Neural cell (in vitro differentiated cells): ENCODE results near the gene THAP4. TPM values are rescaled to one million over a fixed set of nuclear protein-coding genes. Genes with fewer than 3 reads are reported as not detected.

ENCODE experiments used
- H2AFZ ChIP-seq: fragments of 200-600, 300-800 bp; sonication (generic), shearing (Covaris generic); 2 replicates; pipeline ENCODE4 v1.6.0; 2014; ENCODE audit warnings: low read depth, mild to moderate bottlenecking, antibody characterized with exemption, low read length, moderate library complexity
- H3F3A ChIP-seq: fragments of 200-600 bp; shearing (Covaris generic); 2 replicates; pipeline ENCODE4 v1.6.1; 2016; ENCODE audit warnings: mild to moderate bottlenecking, moderate library complexity, mixed read lengths, antibody characterized with exemption, low read length; ENCODE audit not compliant: insufficient read depth, poor library complexity, severe bottlenecking
- H3K27ac ChIP-seq: fragments of 200-600, 300-800 bp; sonication (generic), shearing (Covaris generic); 2 replicates; pipeline ENCODE4 v1.5.1; 2014; ENCODE audit warnings: mild to moderate bottlenecking, low read length, moderate library complexity
- H3K27me3 ChIP-seq: fragments of 300-800, 200-600 bp; sonication (generic), shearing (Covaris generic); 2 replicates; pipeline ENCODE4 v1.6.0; 2014; ENCODE audit warnings: mild to moderate bottlenecking, low read depth, low read length, moderate library complexity; ENCODE audit not compliant: insufficient read depth
- H3K36me3 ChIP-seq: fragments of 300-800, 200-600 bp; sonication (generic), shearing (Covaris generic); 2 replicates; pipeline ENCODE4 v1.5.1; 2014; ENCODE audit warnings: mild to moderate bottlenecking, antibody characterized with exemption, low read length, moderate library complexity; ENCODE audit not compliant: insufficient read depth
- H3K4me2 ChIP-seq: fragments of 300-800, 200-600 bp; sonication (generic), shearing (Covaris generic); 2 replicates; pipeline ENCODE4 v1.6.0; 2014; ENCODE audit warnings: mild to moderate bottlenecking, low read length
- H3K4me3 ChIP-seq: fragments of 300-800, 200-600 bp; sonication (generic), shearing (Covaris generic); 2 replicates; pipeline ENCODE4 v1.5.1; 2014; ENCODE audit warnings: mild to moderate bottlenecking, low read length, moderate library complexity
- H3K79me2 ChIP-seq: fragments of 200-600 bp; shearing (Covaris generic); replicated peaks from 2 replicates; pipeline ENCODE4 v1.6.0; 2014; ENCODE audit warnings: mild to moderate bottlenecking, low read length, moderate library complexity; ENCODE audit not compliant: insufficient read depth
- H3K9ac ChIP-seq: fragments of 300-800, 200-600 bp; sonication (generic), shearing (Covaris generic); 2 replicates; pipeline ENCODE4 v1.6.1; 2016; ENCODE audit warnings: mild to moderate bottlenecking, low read length, mixed read lengths
- H3K9me2 ChIP-seq: fragments of 200-600 bp; shearing (Covaris generic); 2 replicates; pipeline ENCODE4 v1.6.1; 2016; ENCODE audit warnings: mild to moderate bottlenecking, low read length, mixed read lengths; ENCODE audit not compliant: insufficient read depth
- H3K9me3 ChIP-seq: fragments of 200-600, 300-800 bp; sonication (generic), shearing (Covaris generic); 2 replicates; pipeline ENCODE4 v1.6.1; 2016; ENCODE audit warnings: mild to moderate bottlenecking, mixed run types, low read length, moderate library complexity, mixed read lengths
- H4K20me1 ChIP-seq: fragments of 200-600 bp; shearing (Covaris generic); 2 replicates; pipeline ENCODE4 v1.6.1; 2016; ENCODE audit warnings: mild to moderate bottlenecking, mixed run types; ENCODE audit not compliant: insufficient read depth
- CTCF ChIP-seq: fragments of 450-650 bp; IDR thresholded peaks from 2 replicates; pipeline ENCODE4 v1.5.1; 2014; ENCODE audit warnings: antibody characterized with exemption, mild to moderate bottlenecking, moderate library complexity; ENCODE audit not compliant: poor library complexity, severe bottlenecking
- EP300 ChIP-seq: fragments of 450-650 bp; conservative IDR thresholded peaks from 2 replicates; pipeline ENCODE4 v1.6.1; 2014; ENCODE audit warnings: antibody characterized with exemption, mild to moderate bottlenecking, moderate library complexity; ENCODE audit not compliant: poor library complexity, severe bottlenecking
- EZH2 ChIP-seq: fragments of 200-600, 300-800 bp; shearing (Covaris generic), sonication (generic); IDR thresholded peaks from 2 replicates; pipeline ENCODE4 v1.6.1; 2014; ENCODE audit warnings: antibody characterized with exemption, low read length, borderline replicate concordance, mild to moderate bottlenecking; ENCODE audit not compliant: insufficient read depth, poor library complexity, severe bottlenecking
- MXI1 ChIP-seq: fragments of 450-650 bp; conservative IDR thresholded peaks from 2 replicates; pipeline ENCODE4 v1.6.1; 2014; ENCODE audit warnings: antibody characterized with exemption, mild to moderate bottlenecking; ENCODE audit not compliant: poor library complexity, severe bottlenecking
- POLR2AphosphoS5 ChIP-seq: IDR thresholded peaks from 2 replicates; pipeline ENCODE4 v1.6.1; 2012
- RAD21 ChIP-seq: fragments of 450-650 bp; conservative IDR thresholded peaks from 2 replicates; pipeline ENCODE4 v1.6.1; 2014; ENCODE audit warnings: antibody characterized with exemption, mild to moderate bottlenecking, moderate library complexity
- REST ChIP-seq: IDR thresholded peaks from 2 replicates; pipeline ENCODE4 v1.6.1; 2012; ENCODE audit warnings: borderline replicate concordance
- SMC3 ChIP-seq: fragments of 450-650 bp; conservative IDR thresholded peaks from 2 replicates; pipeline ENCODE4 v1.6.1; 2014; ENCODE audit warnings: antibody characterized with exemption, mild to moderate bottlenecking, moderate library complexity; ENCODE audit not compliant: poor library complexity
- TAF1 ChIP-seq: IDR thresholded peaks from 2 replicates; pipeline ENCODE4 v1.6.1; 2012; ENCODE audit warnings: low read depth
- polyA plus RNA-seq: library from polyadenylated mRNA; depleted of rRNA; stranded (reverse); fragments of >200 nt; gene quantifications from 2 replicates; pipeline ENCODE4 v1.2.3, GENCODE V29; 2014

Gene THAP4
- polyA plus RNA-seq, 1 donor from 2014 or later = 30.8 TPM

- H2AFZ ChIP-seq = no peak overlapping the region
Observed at GRCh38 chr2:241609859-241610793, 26.8 kb downstream of the THAP4 start.

More at GRCh38 chr2:241609859-241610793, 26.8 kb downstream of the THAP4 start:
- TF ChIP-seq POLR2AphosphoS5 (no peak), CTCF (no peak), EZH2 (no peak), TAF1 (no peak), EP300 (no peak), REST (no peak), SMC3 (no peak), RAD21 (no peak), MXI1 (no peak)
- no peaks in the 10 kb centered on the region for H3K9me2 ChIP-seq
- H3K79me2 ChIP-seq = no peaks in the 10 kb centered on the region
- H3K27me3 ChIP-seq = no peaks in the 10 kb centered on the region
- no peak overlapping the region for H3K9ac ChIP-seq
- no peaks in the 10 kb centered on the region for H3K36me3 ChIP-seq
- no peak overlapping the region for H3K27ac ChIP-seq
- no peaks in the 10 kb centered on the region for H3F3A ChIP-seq
- no peaks in the 10 kb centered on the region for H4K20me1 ChIP-seq
- no peak overlapping the region for H3K4me3 ChIP-seq
- no peak overlapping the region for H3K4me2 ChIP-seq
- H3K9me3 ChIP-seq = no peaks in the 10 kb centered on the region
